HG03139 (cell line): Measurements from ENCODE around the gene CYGB.

Experiments used
- ATAC-seq: cut with Tn5 transposase; IDR thresholded peaks from one replicate; pipeline ENCODE4 v1.9.1; 2021; ENCODE audit not compliant: unreplicated experiment

The CYGB gene

GRCh38 chr17:76550712-76551615 lies 13.5 kb upstream of the CYGB start:
- ATAC-seq: no peak

- ATAC-seq: no peak
These were observed 12.0 kb upstream of the CYGB start for GRCh38 chr17:76549539-76549938.

- ATAC-seq: no peak
These were observed 11.7 kb upstream of the CYGB start for GRCh38 chr17:76549215-76549518.

GRCh38 chr17:76548378-76549214 lies 11.1 kb upstream of the CYGB start:
- no peak for ATAC-seq

GRCh38 chr17:76547642-76548202 lies 10.2 kb upstream of the CYGB start:
- no peak for ATAC-seq

- ATAC-seq: no peak
These were observed 9.7 kb upstream of the CYGB start for GRCh38 chr17:76547183-76547641.

GRCh38 chr17:76546556-76547182 lies 9.2 kb upstream of the CYGB start:
- ATAC-seq: no peak

- ATAC-seq: no peak
These were observed 8.5 kb upstream of the CYGB start for GRCh38 chr17:76545918-76546555.

GRCh38 chr17:76544546-76545365 lies 7.2 kb upstream of the CYGB start:
- no peak for ATAC-seq

GRCh38 chr17:76543826-76544545 lies 6.5 kb upstream of the CYGB start:
- no peak for ATAC-seq

- ATAC-seq: no peak
These were observed 5.9 kb upstream of the CYGB start for GRCh38 chr17:76543482-76543825.

GRCh38 chr17:76542984-76543383 lies 5.5 kb upstream of the CYGB start:
- no peak for ATAC-seq

- ATAC-seq: no peak
These were observed 5.1 kb upstream of the CYGB start for GRCh38 chr17:76542566-76542971.

GRCh38 chr17:76541739-76542454 lies 4.4 kb upstream of the CYGB start:
- no peak for ATAC-seq

- ATAC-seq: no peak
These were observed 3.1 kb upstream of the CYGB start for GRCh38 chr17:76540381-76541300.

GRCh38 chr17:76539631-76540271 lies 2.2 kb upstream of the CYGB start, which contains the start of gene PRCD:
Gene PRCD, plus strand, starts transcription at chr17:76540044. Its CDS starts 98 bp downstream, at chr17:76540142.
- no peak for ATAC-seq

GRCh38 chr17:76538941-76539570 lies 1.5 kb upstream of the CYGB start:
- no peak for ATAC-seq
